ENCODE results near the gene INPP5A. TPM values are rescaled to one million over a fixed set of nuclear protein-coding genes. Genes with fewer than 3 reads are reported as not detected.

Gene INPP5A
- total and polyA plus RNA-seq, 2 of the 13 experiments (the other 11 are each of a cell fraction or from before 2014, with no cell fraction given): 17.5 to 37.9 TPM

DNA sequence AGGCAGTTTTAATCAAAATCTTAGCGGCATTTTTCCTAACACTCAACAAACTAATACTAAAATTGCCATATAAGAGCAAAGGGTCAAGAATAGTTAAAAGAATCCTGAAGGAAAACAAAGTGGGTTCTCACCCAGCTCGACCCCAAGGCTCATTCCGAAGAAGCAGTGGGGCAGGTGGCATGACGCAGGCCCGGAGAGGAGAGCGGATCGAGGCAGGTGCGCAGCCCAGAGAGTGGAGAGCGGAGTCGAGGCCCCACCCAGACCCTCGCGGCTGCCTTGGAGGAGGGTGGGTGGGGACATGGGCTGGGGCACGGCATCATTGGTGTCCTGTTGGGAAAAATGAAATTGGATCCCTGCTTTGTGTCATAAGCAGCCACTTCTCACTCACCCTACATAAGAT, 109.8 kb downstream of the INPP5A start:
- Histone ChIP-seq H3K4me2 (ENCODE audit: low read depth, low read length) (no peak overlapping the region), H3K4me1 (ENCODE audit: insufficient read depth, low read length) (no peaks in the 10 kb centered on the region), H3K9me3 (ENCODE audit: low read length) (no peaks in the 10 kb centered on the region), H3K4me3 (replicated peaks in 1 of 3; ENCODE audit: insufficient read depth in 1 of 3, low read depth in 2 of 3, low read length in 3 of 3) (no peak overlapping the region), H3K36me3 (replicated peaks in 1 of 2; ENCODE audit: control insufficient read depth in 1 of 2, insufficient read depth in 2 of 2, low read length in 2 of 2) (no peaks in the 10 kb centered on the region; a peak in 1 of 5 replicates), H3K27me3 (ENCODE audit: control insufficient read depth in 1 of 2, insufficient read depth in 2 of 2, low read length in 2 of 2) (no peaks in the 10 kb centered on the region), H3K27ac (ENCODE audit: extremely low read length, insufficient read depth, low read length) (no peak overlapping the region), H4K20me1 (ENCODE audit: insufficient read depth, low read length) (no peaks in the 10 kb centered on the region), H2AFZ (ENCODE audit: low read length) (no peak overlapping the region), H3K79me2 (ENCODE audit: insufficient read depth, low read length) (no peaks in the 10 kb centered on the region), H3K9ac (ENCODE audit: insufficient read depth, low read depth, low read length) (no peak overlapping the region)
- intact Hi-C loops (cut with micrococcal nuclease; ENCODE audit: unreplicated experiment): loop anchor here (5.0 kb wide), 1 partner anchor 350 kb away; no protein-coding TSS in a partner anchor
- 94% methylated on average over 13 of the region's 13 CpGs for WGBS (ENCODE audit: low lambda C conversion rate)
- in situ Hi-C loops (cut with HindIII; ENCODE audit: extremely low pct_ligation_motif_present, low pct_unique_long_range_greater_than_20kb): no loop called here
- POLR2A ChIA-PET: no interaction called here
- no peak for ATAC-seq
- BruUV-seq (replicated peaks): no TSS peak
- CTCF ChIA-PET (ENCODE audit: low intra/inter-chr PET ratio, low total read pairs): no interaction called here
- FAIRE-seq: no peak
- no peak for DNase-seq (ENCODE audit: low spot score)
- no peak for TF ChIP-seq ZBTB20 (CRISPR knock-in tag; IDR thresholded peaks at IDR 0.05; ENCODE audit: borderline replicate concordance, low read depth)

DNA sequence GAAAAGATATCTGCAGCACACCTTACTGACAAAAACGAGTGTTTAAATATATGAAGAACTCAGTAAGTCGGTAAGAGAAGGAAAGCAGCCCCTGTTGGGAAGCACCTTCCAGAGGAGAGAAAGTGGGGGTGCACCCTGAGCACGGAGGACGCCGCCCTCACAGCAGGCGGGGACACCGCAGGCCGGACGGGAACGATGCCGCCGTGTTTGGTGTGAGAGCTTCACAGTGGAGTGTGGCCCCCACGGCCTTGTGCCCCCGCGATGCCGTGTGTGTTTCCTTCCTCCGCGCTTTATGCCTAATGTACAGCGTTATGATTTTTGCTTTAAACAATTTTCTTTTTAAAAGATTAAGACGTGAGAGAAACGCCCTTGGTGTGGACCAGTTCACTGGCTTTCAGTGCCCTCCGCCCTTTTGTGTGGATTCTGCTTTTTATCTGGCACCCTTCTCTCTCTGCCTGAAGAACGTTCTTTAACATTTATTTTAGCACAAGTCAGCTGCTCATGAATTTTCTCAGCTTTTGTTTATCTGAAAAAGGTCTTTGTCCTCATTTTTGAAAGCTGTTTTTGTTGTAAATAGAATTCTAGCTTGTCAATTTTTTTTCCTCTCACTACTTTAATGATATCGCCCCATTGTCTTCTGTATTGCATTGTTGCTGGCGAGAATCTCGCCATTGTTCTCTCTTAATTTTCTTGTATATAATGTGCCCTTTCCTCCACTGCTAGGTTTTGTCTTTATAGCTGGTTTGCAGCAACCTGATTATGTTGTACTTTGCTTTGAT, 110.7 kb downstream of the INPP5A start:
- H3K27me3 ChIP-seq (ENCODE audit: control insufficient read depth in 1 of 2, insufficient read depth in 2 of 2, low read length in 2 of 2): no peaks in the 10 kb centered on the region
- H3K4me2 ChIP-seq (ENCODE audit: low read depth, low read length): no peak overlapping the region
- FAIRE-seq: no peak
- no peak overlapping the region for H2AFZ ChIP-seq (ENCODE audit: low read length)
- POLR2A ChIA-PET: no interaction called here
- WGBS (ENCODE audit: low lambda C conversion rate): 94% methylated on average over 26 of the region's 26 CpGs
- no peaks in the 10 kb centered on the region for H3K9me3 ChIP-seq (ENCODE audit: low read length)
- H4K20me1 ChIP-seq (ENCODE audit: insufficient read depth, low read length): no peaks in the 10 kb centered on the region
- H3K36me3 ChIP-seq (replicated peaks in 1 of 2; ENCODE audit: control insufficient read depth in 1 of 2, insufficient read depth in 2 of 2, low read length in 2 of 2): no peaks in the 10 kb centered on the region; a peak in 1 of 5 replicates
- H3K79me2 ChIP-seq (ENCODE audit: insufficient read depth, low read length): no peaks in the 10 kb centered on the region
- intact Hi-C loops (cut with micrococcal nuclease; ENCODE audit: unreplicated experiment): loop anchor here (5.0 kb wide), 1 partner anchor 349 kb away; no protein-coding TSS in a partner anchor
- ATAC-seq: no peak
- H3K27ac ChIP-seq (ENCODE audit: extremely low read length, insufficient read depth, low read length): no peak overlapping the region
- no peak for DNase-seq (ENCODE audit: low spot score)
- H3K9ac ChIP-seq (ENCODE audit: insufficient read depth, low read depth, low read length): no peak overlapping the region
- no peaks in the 10 kb centered on the region for H3K4me1 ChIP-seq (ENCODE audit: insufficient read depth, low read length)
- no peak overlapping the region for H3K4me3 ChIP-seq (replicated peaks in 1 of 3; ENCODE audit: insufficient read depth in 1 of 3, low read depth in 2 of 3, low read length in 3 of 3)
- BruUV-seq (replicated peaks): no TSS peak
- in situ Hi-C loops (cut with HindIII; ENCODE audit: extremely low pct_ligation_motif_present, low pct_unique_long_range_greater_than_20kb): no loop called here
- CTCF ChIA-PET (ENCODE audit: low intra/inter-chr PET ratio, low total read pairs): no interaction called here
- no peak for TF ChIP-seq HCFC1 (IDR thresholded peaks at IDR 0.05; ENCODE audit: low read depth, low read length)
- no peak for TF ChIP-seq NFAT5 (CRISPR knock-in tag; IDR thresholded peaks at IDR 0.05)
- no peak for TF ChIP-seq SALL2 (CRISPR knock-in tag; IDR thresholded peaks at IDR 0.05)
- no peak for TF ChIP-seq MEF2D (CRISPR knock-in tag; IDR thresholded peaks at IDR 0.05)
- TF ChIP-seq CBFB (CRISPR knock-in tag; IDR thresholded peaks at IDR 0.05): no peak
- TF ChIP-seq ZNF503 (CRISPR knock-in tag; IDR thresholded peaks at IDR 0.05): no peak
- TF ChIP-seq U2AF2 (IDR thresholded peaks at IDR 0.05; ENCODE audit: low read depth, low read length): no peak
- TF ChIP-seq REXO4 (CRISPR knock-in tag; IDR thresholded peaks at IDR 0.05; ENCODE audit: borderline replicate concordance): no peak
- no peak for TF ChIP-seq THAP11 (CRISPR knock-in tag; IDR thresholded peaks at IDR 0.05)
- TF ChIP-seq ARNT (IDR thresholded peaks at IDR 0.05): no peak
- no peak for TF ChIP-seq SRSF1 (optimal IDR thresholded peaks at IDR 0.05; ENCODE audit: low read depth, low read length)

Measured in HepG2 (cell line).